Right lobe of liver (tissue), 6 donors: Measurements from ENCODE around the gene TNS3. TPM values are rescaled to one million over a fixed set of nuclear protein-coding genes. Genes with fewer than 3 reads are reported as not detected.

Experiments used
- ATAC-seq, 4 donors: fragments of 200-7000 bp; cut with Tn5 transposase; one replicate each; pipeline ENCODE4 v1.9.1; 2020; ENCODE audit warnings: mild to moderate bottlenecking in 4 of 4, moderate library complexity in 4 of 4
- DNase-seq, 3 donors: peaks; one replicate each; pipeline ENCODE4 v3.0.0-alpha.2; 2020
- H3K27ac ChIP-seq, 3 donors: fragments of 200-600 bp; one replicate each; pipeline ENCODE4 v1.8.0; 2022
- H3K27me3 ChIP-seq, 2 donors: fragments of 200-600 bp; one replicate each; pipeline ENCODE4 v1.8.0; 2022
- H3K36me3 ChIP-seq, 4 donors: fragments of 200-600 bp; sonication (generic) in 1 of 4; one replicate each; pipeline versions ENCODE4 v1.5.1 to v1.8.0; 2017 to 2022; ENCODE audit warnings: control low read depth in 1 of 4
- H3K4me1 ChIP-seq, 4 donors: fragments of 200-600 bp; sonication (generic) in 1 of 4; one replicate each; pipeline versions ENCODE4 v1.5.1 to v1.8.0; 2017 to 2022; ENCODE audit warnings: control low read depth in 1 of 4
- H3K4me3 ChIP-seq, 3 donors: fragments of 200-600 bp; one replicate each; pipeline ENCODE4 v1.8.0; 2022
- H3K9me3 ChIP-seq, 4 donors: fragments of 200-600 bp; sonication (generic) in 1 of 4; one replicate each; pipeline versions ENCODE4 v1.5.1 to v1.8.0; 2017 to 2022; ENCODE audit warnings: control low read depth in 1 of 4
- CTCF ChIP-seq, 4 donors: fragments of 200-600 bp in 3 of 4; fragments of 450-650 bp in 1 of 4; IDR thresholded peaks; one replicate each; pipeline versions ENCODE4 v1.5.1 to v1.8.0; 2016 to 2022; ENCODE audit warnings: antibody characterized with exemption in 4 of 4, mild to moderate bottlenecking in 2 of 4
- POLR2A ChIP-seq: fragments of 450-650 bp; IDR thresholded peaks from one replicate; pipeline ENCODE4 v1.6.1; 2017; ENCODE audit warnings: antibody characterized with exemption, mild to moderate bottlenecking
- WGBS: methylation state at CpG from one replicate; pipeline ENCODE4 v1.1.6; 2018; ENCODE audit warnings: low coverage, low lambda C conversion rate; ENCODE audit not compliant: insufficient coverage; ENCODE audit errors: missing lambda C conversion rate; 5-methylcytosine and 5-hydroxymethylcytosine counted together
- intact Hi-C, 2 donors: fragments of 100-400 bp; cut with DNase I; formaldehyde crosslinking; loops; one replicate each; pipeline versions ENCODE4 v1.11.2 to v1.14.1; 2022
- total RNA-seq, 6 experiments: library from RNA; depleted of rRNA in 2 of 6; stranded (reverse); fragments of >200 nt in 2 of 6; fragmentation: NEBNext Ultra II Directional in 3 of 6; extraction: Animal tissue kit (Norgen Biotek cat#: 25700) in 3 of 6; gene quantifications; one replicate each; pipeline versions ENCODE4 v1.1.0 to v1.2.4, GENCODE V29; 2016 to 2023
- donor health status: DM: no; HTN: yes; CAD: no.
- donor health status: DM: no; HTN: no; CAD: no.
- donor health status: DM: no; HTN: no; CAD: no.
- donor health status: DM: no; HTN: yes; CAD: no.
- donor health status: DM: no; HTN: yes; CAD: no.

Gene TNS3
- total RNA-seq, 6 experiments from 2014 or later = 51.2 to 95.0 (median 58.4) TPM

GRCh38 chr7:47281966-47282643 is 299.8 kb downstream of the TNS3 start:
- Histone ChIP-seq H3K4me1 (peaks cover 0 to 15% (median 6%) of the 10 kb centered on the region in 4 donors), H3K9me3 (no peaks in the 10 kb centered on the region), H3K36me3 (peaks cover 0 to 55% (median 25%) of the 10 kb centered on the region in 4 donors), H3K27ac (no peak overlapping the region), H3K4me3 (no peak overlapping the region), H3K27me3 (no peaks in the 10 kb centered on the region)
- no peak for ATAC-seq
- intact Hi-C loops = no loop called here
- TF ChIP-seq CTCF (IDR thresholded peaks at IDR 0.05) (no peak), POLR2A (no peak)
- DNase-seq = no peak
- WGBS = no CpG with 5 or more reads among the region's 7 CpGs

DNA sequence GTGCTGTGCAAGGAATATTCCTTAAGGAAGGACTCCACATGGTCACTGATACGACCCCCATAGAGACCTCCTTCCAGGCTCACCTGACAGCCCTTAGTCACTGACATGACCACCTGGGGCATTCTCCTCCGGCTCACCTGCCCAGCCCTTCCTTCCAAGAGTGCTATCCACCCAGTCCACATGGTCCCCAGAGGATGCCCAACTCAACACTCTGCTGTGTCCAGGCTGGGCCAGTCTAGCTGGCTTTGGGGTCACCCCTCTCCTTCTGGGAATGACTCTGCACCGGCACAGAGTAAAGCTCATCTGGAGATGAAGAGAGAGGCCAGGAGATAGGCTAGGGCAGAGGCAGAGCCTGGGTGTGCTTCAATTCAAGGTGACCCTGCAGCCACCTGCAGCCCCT is 300.8 kb downstream of the TNS3 start:
- no peak for ATAC-seq
- no peak overlapping the region for H3K4me3 ChIP-seq
- no peaks in the 10 kb centered on the region for H3K27me3 ChIP-seq
- peaks cover 0 to 15% (median 6%) of the 10 kb centered on the region in 4 donors for H3K4me1 ChIP-seq
- TF ChIP-seq POLR2A (no peak), CTCF (IDR thresholded peaks at IDR 0.05) (no peak)
- peaks cover 0 to 47% (median 28%) of the 10 kb centered on the region in 4 donors for H3K36me3 ChIP-seq
- H3K27ac ChIP-seq = no peak overlapping the region
- 67% methylated on average over 1 of the region's 3 CpGs for WGBS
- DNase-seq = no peak
- intact Hi-C loops = no loop called here
- H3K9me3 ChIP-seq = no peaks in the 10 kb centered on the region

DNA sequence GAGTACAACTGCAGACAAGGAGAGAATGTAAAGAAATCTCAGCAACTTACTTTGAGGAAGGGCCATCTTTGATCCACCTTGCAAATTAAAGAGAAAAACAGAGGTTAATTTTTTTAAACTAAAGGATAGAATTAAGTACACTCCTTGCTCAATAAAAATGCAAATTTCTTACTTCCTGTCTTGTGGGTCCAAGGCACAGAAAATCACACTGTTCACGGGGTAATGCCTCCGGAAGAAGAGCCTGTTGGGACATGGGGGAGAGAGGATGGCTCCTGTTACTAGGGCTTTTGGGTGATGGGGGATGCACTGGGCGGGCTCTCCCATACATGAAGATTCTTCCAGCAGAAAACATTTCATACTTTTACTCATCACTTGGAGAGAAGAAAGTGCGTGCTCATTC is 301.8 kb downstream of the TNS3 start:
- H3K27ac ChIP-seq = no peak overlapping the region
- 63% methylated on average over 4 of the region's 4 CpGs for WGBS
- no peak overlapping the region for H3K4me3 ChIP-seq
- TF ChIP-seq POLR2A (no peak), CTCF (IDR thresholded peaks at IDR 0.05) (no peak)
- peaks cover 0 to 15% (median 6%) of the 10 kb centered on the region in 4 donors for H3K4me1 ChIP-seq
- no peaks in the 10 kb centered on the region for H3K9me3 ChIP-seq
- no peaks in the 10 kb centered on the region for H3K27me3 ChIP-seq
- DNase-seq = no peak
- H3K36me3 ChIP-seq = peaks cover 0 to 43% (median 25%) of the 10 kb centered on the region in 4 donors
- intact Hi-C loops = no loop called here
- ATAC-seq = no peak

DNA sequence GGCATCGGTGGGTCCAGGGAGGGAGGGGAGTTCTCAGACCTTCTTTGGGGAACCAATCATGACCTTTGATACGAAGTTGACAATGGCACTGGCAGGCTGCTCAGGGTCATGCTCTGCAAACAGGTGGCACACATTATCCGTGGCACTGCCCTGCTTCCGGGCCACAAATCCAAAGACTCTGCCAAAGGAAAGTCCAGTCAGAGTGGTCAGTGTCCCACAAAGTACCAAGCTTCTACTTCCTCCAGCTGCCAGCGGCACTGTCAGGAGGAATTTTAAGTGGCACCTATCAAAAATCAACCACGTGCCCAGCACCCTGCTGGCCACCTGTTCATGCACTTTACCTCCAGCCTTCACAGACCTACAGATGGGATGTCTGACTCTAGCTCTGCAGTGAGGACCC is 303.9 kb downstream of the TNS3 start:
- Histone ChIP-seq H3K27ac (no peak overlapping the region), H3K9me3 (no peaks in the 10 kb centered on the region), H3K36me3 (peaks cover 0 to 28% (median 18%) of the 10 kb centered on the region in 4 donors), H3K4me1 (peaks cover 0 to 19% (median 8%) of the 10 kb centered on the region in 4 donors), H3K27me3 (no peaks in the 10 kb centered on the region), H3K4me3 (no peak overlapping the region)
- WGBS = 31% methylated on average over 5 of the region's 6 CpGs
- TF ChIP-seq POLR2A (no peak), CTCF (IDR thresholded peaks at IDR 0.05) (no peak)
- DNase-seq = peak in 1 of 3 donors; percentile 62
- intact Hi-C loops = loop anchor here in 1 of 2 donors (10.0 kb wide), 1 partner anchor 547 kb away; no protein-coding TSS in a partner anchor
- peak; percentile 63 to 77 (median 70) for ATAC-seq
